T-helper 2 cell (primary cell): ENCODE measurements around the gene BACE1-AS.

Experiments used
- DNase-seq, 5 experiments: peaks; one replicate each; pipeline versions ENCODE4 v3.0.0 to v3.0.0-alpha.2; 2012 to 2022

BACE1-AS gene

DNA sequence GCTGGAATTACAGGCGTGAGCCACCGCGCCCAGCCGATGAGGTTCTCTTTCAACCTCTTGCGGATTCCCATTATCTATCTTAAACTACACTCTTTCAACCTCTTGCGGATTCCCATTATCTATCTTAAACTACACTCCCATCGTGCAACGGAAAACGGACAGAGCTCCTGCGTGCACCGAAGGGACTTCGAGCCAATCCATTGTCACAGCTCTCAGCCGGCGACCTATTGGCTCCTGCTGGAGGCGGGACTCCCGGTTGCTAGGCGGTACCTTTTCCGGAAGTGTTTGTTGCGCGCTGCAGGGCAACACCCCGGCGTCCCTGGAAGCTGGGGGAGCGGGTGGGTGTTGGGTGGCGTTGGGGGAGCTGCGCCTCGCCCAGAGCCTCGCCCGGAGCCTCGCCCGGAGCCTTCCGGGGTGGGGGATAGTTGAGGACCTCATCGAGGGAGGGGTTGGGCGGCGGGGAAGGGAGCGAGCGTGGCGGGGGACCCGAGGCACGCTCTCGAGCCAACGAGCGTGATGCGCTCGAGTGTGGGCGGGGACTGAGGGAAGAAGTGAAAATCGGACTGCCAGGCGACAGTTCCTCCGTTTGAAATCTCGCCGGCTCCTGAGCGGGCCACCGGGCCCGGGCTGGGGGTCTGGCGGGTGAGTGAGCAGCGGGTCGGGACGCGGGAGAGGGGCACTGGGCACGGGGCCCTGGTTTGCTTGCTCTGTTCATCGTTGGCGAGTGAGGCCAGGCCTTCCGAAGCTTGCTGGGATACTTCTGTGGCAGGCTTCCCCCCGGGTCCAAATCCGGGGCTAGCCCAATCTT is 36.6 kb downstream of the BACE1-AS start, which contains the start of gene CEP164:
TSS of gene CEP164 (plus strand) at position 288 of the 808 bp plus-strand sequence. CDS start 10,733 bp downstream, outside the sequence.
- peak; percentile 81 to 98 (median 92) for DNase-seq

DNA sequence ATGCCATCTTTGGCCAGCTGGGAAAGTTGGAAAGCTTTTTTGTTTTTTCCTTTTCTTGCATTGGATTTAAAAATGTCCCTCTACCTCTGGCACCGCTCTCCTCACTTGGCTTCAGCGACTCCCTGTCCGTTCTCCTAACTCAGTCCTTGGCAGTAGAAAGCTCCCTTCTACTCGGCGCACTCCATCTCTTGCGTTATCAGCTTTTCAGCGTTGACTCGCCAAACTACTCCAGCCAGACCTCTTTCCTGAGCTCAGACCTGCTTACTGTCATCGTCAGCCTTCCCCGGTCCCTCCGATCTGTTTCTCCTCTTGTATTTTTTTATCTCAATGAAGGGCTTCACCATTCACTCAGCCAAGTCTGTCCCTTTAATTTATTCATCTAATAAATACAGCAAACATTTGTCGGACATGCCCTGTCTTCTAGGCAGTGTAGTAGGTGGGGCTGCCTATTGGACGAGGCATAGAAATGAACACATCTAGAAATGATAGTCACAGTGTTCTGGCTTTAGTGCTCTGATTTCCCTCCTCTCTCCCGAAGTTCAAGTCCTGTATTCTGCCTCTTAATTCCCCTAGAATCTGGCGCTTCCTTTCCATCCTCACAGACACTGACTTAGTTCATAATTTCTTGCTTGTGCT is 37.3 kb downstream of the BACE1-AS start:
- peak in 1 of 5 experiments; percentile 27 for DNase-seq

DNA sequence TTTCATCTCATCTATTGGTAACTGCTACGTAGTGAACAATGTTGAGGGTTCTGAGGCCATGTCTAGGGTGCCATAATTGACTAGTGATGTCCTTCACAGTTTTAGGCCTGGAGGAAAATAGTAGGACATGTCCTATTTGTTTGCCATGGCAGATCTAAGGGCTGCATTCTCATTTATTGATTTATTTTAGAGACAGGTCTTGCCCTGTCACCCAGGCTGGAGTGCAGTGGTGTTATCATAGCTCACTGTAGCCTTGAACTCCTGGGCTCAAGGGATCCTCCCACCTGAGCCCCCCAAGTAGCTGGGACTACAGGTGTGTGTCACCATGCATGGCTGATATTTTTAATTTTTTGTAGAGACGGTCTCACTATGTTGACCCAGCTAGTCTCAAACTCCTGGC is 41.7 kb downstream of the BACE1-AS start:
- DNase-seq = no peak

DNA sequence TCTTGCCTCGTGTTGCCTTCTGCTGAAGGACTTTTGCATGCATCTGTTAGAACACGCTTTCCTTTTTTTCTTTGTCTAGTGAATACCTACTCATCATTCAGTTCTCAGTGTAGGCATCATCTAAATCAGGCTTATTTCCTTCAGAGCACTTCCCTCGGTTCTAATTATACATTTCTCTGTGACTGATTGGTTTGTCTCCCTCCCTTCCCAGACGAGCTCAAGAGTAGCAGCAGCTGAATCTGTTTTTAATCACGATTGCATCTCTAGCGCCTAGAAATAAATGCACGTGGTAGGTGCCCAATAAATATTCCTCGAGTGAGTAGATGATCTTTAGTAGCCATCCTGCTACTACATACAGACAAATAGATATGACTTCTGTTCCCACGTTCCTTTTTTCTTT is 42.8 kb downstream of the BACE1-AS start:
- no peak for DNase-seq

DNA sequence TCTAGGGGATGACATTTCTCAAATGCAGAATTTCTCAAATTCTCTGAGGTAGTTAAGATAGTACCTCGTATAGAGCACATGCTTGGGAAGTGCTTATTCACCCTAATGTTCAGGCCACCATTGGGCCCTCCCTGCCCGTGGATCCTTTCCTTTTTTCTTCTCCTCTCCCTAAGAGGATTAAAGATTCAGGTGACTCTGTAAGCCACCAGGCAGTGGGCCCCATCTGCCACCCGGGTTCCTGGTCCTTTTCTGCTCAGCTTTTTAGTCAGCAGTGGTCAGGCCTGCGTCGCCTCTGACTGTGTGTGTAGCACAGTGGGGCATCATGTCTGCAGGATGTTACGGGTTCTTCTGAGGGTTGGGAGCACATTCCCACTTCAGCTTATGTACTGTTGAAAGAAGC is 43.8 kb downstream of the BACE1-AS start:
- no peak for DNase-seq

DNA sequence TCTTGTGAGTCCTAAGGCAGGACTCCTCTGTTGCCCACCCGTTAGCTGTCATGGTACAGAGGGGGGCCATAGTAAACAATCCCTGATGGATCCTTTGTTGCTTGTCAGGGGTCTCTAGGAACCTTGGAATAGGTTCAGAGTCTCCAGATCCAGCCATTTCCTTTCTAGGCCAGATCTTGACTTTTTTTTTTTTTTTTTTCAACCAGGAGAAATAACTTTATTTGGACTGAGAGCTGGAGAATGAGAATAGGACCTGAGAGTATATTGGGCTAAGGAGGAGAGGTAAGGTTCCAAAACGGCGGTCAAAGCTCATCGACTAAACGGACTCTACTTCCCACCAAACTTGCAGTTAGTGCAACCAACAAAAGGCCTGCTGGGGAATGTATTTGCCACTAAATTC is 44.3 kb downstream of the BACE1-AS start:
- DNase-seq = no peak

DNA sequence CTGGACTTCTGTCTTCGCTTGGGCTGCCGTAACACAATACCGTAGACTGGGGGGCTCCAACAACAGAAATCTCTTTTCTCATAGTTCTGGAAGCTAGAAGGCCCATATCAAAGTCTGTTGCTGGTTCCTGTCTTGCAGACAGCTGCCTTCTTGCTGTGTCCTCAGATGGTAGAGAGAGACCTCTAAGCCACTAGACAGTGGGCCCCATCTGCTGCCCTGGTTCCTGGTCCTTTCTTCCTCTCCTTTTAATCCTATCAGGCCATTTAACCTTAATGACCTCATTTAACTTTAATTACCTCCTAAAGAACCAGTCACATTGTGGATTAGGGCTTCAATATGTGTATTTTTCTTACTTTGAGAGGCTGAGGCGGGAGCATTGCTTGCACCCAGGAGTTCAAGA is 45.9 kb downstream of the BACE1-AS start:
- no peak for DNase-seq
